Measurements from ENCODE around the gene MYO16.

DNA sequence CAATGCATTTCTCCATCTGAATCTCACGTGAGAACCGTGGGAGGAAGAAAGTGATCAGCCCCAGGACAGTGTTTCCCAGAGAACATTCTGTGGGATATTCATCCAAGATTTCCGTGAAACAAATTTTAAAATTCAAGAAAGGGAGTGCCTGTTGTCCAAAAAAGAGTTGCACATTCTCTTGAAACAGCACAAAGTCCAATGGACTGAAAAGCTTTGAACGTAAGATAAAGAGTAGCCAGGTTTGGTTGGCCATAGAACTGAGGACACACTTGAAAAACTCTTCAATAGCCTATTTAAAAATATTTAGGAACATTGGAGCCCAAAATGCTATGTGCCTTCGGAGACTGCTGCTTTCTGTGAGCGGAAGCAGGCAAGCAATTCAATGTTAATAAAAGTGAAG is 353.9 kb downstream of the MYO16 start:
- TF ChIP-seq, protein P1, sequence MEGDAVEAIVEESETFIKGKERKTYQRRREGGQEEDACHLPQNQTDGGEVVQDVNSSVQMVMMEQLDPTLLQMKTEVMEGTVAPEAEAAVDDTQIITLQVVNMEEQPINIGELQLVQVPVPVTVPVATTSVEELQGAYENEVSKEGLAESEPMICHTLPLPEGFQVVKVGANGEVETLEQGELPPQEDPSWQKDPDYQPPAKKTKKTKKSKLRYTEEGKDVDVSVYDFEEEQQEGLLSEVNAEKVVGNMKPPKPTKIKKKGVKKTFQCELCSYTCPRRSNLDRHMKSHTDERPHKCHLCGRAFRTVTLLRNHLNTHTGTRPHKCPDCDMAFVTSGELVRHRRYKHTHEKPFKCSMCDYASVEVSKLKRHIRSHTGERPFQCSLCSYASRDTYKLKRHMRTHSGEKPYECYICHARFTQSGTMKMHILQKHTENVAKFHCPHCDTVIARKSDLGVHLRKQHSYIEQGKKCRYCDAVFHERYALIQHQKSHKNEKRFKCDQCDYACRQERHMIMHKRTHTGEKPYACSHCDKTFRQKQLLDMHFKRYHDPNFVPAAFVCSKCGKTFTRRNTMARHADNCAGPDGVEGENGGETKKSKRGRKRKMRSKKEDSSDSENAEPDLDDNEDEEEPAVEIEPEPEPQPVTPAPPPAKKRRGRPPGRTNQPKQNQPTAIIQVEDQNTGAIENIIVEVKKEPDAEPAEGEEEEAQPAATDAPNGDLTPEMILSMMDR (IDR thresholded peaks at IDR 0.05), result no peak
- no peak for TF ChIP-seq POLR2AphosphoS5 (IDR thresholded peaks at IDR 0.05)
- TF ChIP-seq EP300 (IDR thresholded peaks at IDR 0.05), result no peak

All from gastroesophageal sphincter (tissue), 3 donors.